ENCODE measurements around the gene HMGCS1.
"Not testable (repeated sequence)": the region's sequence is repeated elsewhere in the genome, so short reads cannot be mapped to it uniquely, and the experiment has no call there.

The HMGCS1 gene

GRCh38 chr5:43312076-43312661, 1.0 kb downstream of the HMGCS1 start:
- no peak for DNase-seq

- DNase-seq: no peak
Observed at GRCh38 chr5:43309637-43310036, 3.6 kb downstream of the HMGCS1 start.

- DNase-seq: no peak
Observed at GRCh38 chr5:43309122-43309521, 4.1 kb downstream of the HMGCS1 start.

DNA sequence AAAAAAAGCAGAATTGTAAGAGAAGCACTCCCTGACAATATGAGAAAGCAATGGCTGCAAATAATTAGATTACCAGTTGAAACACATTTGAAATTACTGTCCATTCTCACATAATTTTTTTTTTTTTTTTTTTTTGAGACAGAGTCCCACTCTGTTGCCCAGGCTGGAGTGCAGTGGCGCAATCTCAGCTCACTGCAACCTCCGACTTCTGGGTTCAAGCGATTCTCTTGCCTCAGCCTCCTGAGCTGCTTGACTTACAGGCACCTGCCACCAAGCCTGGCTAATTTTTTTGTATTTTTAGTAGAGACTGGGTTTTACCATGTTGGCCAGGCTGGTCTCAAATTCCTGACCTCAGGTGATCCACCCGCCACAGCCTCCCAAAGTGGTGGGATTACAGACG, 6.3 kb downstream of the HMGCS1 start:
- not testable (repeated sequence) for DNase-seq

- DNase-seq: no peak
Observed at GRCh38 chr5:43305948-43306565, 7.2 kb downstream of the HMGCS1 start.

DNA sequence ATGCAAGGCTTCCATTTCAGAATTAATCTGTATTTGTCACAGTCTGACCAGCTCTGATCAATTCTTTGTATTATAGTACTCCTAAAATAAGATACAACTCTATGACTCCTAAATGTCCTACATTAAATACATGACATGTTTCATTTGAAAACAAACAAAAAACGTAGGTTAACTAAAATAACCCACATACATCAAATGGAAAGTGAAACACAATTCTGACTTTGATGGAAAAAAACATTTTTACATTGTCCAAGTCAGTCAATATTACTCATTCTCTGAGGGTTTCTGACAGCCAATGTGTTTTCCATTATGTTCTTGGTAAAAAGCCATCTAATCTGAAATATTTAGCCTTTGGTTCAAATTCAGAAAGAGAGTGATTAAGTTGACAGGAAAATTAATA, 8.7 kb downstream of the HMGCS1 start:
- DNase-seq: no peak

- no peak for DNase-seq
Observed at GRCh38 chr5:43303242-43303641, 10.0 kb downstream of the HMGCS1 start.

GRCh38 chr5:43302481-43302880, 10.7 kb downstream of the HMGCS1 start:
- DNase-seq: no peak

- DNase-seq: no peak
Observed at GRCh38 chr5:43301653-43302091, 11.5 kb downstream of the HMGCS1 start.

GRCh38 chr5:43300112-43300511, 13.1 kb downstream of the HMGCS1 start:
- DNase-seq: no peak

DNA sequence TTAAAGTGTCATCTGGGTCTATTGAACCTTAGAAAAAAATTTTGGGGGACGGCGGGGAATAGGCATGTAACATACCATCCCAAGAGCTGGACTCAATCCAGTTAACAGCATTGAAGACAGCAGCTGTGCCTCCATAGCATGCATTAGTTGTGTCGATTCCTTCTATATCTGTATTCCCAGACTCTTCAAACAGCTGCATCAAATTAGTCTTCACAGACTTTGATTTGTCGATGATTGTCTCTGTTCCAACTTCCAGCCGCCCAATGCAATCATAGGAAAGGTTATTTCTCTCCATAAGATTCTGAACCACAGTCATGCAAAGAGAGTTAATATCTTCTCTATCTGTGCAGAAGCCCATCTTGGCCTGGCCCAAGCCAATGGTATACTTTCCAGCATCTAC, 14.8 kb downstream of the HMGCS1 start:
- no peak for DNase-seq

DNA sequence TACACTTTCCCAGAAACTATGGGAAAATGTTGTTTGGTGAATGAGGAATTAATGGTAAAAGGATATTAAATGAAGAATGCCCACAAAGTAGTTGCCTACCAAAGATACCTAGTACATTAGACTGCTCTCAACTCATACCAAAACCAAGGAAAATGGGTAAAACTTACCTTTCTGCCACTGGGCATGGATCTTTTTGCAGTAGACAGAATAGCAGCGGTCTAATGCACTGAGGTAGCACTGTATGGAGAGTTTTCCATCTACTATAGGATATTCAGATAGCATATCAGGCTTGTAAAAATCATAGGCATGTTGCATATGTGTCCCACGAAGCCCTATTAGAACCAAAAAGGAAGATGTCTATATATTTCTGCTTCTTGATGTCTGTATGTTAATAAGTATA, 16.4 kb downstream of the HMGCS1 start:
- no peak for DNase-seq

DNA sequence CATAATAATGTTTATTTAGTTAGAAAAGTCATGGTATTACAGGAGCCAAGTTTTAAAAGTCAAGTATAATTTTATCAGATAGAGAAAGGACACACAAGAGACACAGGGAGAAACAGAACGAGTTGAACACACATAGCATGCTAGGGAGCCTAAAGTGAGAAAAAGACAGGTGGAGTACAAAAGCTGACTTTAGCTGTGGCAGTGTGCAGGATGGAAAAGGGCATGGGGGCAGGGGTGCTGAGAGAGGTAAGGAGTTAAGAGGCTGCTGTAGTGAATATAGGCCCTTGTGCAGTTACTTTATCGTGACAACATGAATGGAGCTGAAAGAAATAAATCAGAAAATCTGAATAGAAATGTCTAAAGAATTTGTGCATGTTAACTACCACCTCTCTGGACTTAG, 18.0 kb downstream of the HMGCS1 start:
- no peak for DNase-seq

DNA sequence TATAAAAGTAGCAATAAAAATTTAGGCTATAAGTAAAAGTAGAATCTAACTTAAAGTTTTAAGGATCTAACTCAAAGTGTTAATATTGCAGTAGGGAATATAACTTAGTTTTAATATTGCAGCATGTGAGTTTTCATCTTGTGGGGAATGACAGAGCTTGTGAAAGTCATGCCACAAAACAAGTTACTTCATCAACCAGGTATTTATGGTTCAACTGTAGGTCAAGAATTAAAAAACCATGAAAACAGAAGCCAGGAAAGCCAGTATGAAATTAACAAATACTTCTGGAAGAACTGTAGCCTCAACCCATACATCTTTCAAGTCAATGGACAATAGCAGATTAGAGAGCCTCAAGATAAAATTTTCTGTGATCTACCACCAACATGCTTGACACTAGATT, 19.0 kb downstream of the HMGCS1 start:
- DNase-seq: no peak

DNA sequence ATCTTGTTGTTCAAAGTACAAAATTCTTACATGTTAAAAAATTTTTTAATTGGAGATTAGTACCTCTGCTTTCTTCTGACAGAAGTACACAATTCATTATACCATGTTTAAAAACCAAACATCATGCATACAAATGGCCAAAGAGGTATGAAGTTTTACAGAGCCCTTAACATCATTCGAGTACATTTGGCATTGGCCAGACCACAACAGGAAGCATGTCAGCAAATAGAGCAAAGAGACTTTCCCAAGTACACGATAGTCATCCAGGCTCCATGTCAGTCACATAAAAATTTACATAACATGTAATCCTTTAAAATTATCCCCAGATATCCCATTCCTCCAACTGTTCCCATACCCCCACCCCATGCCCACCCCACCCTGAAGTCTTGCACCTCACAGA, 22.5 kb downstream of the HMGCS1 start:
- DNase-seq: no peak

GRCh38 chr5:43288269-43288831, 24.9 kb downstream of the HMGCS1 start:
- DNase-seq: no peak

DNA sequence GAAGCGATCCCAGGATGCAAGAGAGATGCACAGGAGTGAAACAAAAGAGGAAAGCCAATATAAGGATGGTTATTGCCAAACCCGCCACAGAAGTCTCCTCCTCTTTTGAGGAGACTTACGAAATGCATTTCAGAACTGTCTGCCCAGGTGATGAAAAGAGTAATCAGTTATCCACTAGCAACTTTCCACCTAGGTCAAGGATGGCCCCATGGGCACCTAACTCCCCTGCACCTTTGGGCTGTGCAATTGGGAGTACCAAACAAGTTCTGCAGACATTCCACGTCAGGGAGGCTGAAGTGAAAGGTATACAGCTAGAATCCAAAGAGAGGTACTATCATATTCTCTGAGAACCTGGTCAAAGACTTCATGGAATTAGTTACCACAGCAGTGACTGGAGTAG, 25.7 kb downstream of the HMGCS1 start:
- no peak for DNase-seq

DNA sequence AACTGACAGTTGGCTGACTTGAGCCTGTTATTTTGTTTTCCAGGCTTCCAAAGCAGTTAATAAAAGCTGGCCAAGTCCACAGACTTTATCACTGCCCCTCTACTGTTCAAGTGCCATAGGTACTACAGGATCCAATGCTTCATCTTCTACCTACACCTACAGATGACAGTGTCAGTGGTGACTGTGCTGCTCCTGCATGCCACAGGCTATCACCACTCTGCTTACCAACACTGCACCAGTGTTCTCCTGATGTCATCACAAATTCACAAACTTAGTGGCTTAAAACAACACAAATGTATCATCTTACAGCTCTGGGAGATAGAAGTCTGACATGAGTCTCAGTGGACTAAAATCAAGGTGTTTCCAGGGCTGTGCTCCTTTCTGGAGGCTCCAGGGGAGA, 26.6 kb downstream of the HMGCS1 start:
- no peak for DNase-seq

DNA sequence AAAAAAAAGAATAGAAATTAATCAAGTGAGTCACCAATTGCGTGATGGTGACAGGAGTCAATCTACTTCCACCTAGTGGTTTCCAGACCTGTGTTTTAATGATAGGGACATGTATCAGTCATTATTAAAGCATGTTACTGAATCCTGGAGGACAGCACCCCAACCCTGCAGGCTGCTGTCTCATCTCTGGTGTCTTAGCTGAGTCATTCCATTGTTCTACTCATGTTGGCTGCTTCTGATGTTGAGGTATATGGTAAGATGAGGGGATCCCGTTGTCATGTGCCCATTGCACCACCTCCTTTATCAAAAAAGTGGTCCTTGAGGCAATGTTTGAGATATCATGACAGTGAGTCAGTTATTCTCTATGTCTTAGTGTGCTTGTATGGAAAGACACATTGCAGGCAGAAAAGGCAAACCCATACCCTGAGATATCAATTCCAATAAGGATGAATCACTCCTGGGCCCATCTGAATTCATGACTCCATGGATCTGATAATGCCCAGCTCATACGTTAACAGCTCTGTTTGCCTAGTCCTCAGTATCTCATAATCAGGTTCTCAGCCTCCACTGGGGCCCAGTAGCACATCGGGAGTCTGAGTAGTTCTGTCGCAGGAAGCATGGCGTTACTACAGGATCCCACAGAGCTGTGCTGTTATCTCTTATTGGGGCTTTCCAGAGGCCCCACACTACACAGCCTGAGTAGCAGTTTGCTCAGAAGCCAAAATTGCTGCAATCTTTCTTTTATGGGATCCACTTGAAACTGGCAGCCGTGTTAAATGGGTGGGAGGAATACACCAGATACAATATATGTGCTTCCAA, 31.2 kb downstream of the HMGCS1 start:
- DNase-seq: no peak

- no peak for DNase-seq
Observed at GRCh38 chr5:43279548-43280274, 33.5 kb downstream of the HMGCS1 start.

GRCh38 chr5:43275391-43275790, 37.8 kb downstream of the HMGCS1 start:
- DNase-seq: no peak

GRCh38 chr5:43274435-43275114, 38.6 kb downstream of the HMGCS1 start:
- DNase-seq: no peak

DNA sequence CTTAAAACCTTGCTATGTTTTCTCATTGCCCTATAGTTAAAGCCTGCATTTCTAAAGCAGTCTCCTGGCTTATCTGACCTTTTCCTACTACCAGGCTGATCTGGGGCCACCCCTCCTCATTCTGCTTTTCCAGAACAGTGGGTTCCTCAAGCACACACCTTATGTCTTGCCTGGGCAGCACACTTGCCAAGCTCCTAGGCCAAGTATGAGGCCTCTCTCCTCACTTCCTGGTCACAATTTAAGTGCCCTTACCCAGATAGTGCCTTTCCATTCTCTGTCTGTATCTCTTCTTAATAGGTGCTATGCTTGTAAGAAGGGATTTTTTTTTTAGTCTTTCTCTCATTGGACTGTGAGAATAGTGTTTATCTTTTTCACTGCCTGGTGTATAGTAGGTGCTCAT, 39.7 kb downstream of the HMGCS1 start:
- no peak for DNase-seq
